ENCODE measurements around the gene SVIL. TPM values are rescaled to one million over a fixed set of nuclear protein-coding genes. Genes with fewer than 3 reads are reported as not detected.
A peak's percentile ranks its signal among the peaks of the same experiment; 100 is the strongest.
"Not testable (repeated sequence)": the region's sequence is repeated elsewhere in the genome, so short reads cannot be mapped to it uniquely, and the experiment has no call there.

Gene SVIL
- total RNA-seq, 1 experiment from 2014 or later, result 147 TPM

DNA sequence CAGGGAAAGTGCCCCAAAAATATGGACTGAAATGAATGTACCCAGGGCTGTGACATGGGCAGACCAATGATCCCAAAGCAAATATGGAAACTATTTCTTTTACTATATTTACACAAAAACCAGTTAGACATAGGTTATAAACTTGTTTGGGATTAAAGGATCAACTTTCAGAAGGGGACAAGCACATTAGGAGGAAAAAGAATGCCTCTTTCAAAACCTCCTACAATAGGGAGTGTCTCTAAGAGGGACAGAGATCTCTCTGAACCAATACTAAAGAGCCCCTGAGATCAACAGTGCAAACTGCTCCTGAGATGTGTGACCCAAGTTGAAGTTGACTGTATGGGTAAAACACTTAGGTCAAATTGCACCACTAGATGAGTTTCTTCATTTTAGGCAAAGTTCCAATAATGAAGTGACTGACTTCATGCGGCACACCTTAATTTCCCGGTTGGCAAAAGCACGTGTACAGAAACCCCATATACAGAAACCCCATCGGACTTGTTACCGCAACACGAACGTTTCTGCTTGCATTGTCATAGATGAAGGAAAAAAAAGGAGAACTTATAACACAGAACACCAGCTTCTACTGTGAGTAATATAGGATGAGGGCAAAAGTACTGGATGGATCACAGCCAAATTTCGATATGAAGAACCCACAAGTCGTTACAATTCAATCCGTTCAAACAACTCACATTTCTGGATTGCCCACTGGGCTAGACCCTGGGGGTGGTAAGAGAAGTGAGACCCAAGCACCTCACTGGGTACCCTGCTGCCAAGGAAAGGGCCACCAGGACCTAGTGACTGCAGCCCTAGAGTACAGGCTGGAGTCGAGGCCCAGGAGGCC is 4.3 kb downstream of the SVIL start:
- intact Hi-C loops (cut with micrococcal nuclease; ENCODE audit: unreplicated experiment), result loop anchor here (1.0 to 5.0 kb wide), 2 partner anchors 40 to 102 kb away; no protein-coding TSS in a partner anchor
- Mint-ChIP-seq H3K9me3 (ENCODE audit: low read depth, unreplicated experiment) (peaks cover 2% of the 10 kb centered on the region), H3K27ac (ENCODE audit: unreplicated experiment) (peak overlapping the region; percentile 98), H3K4me3 (ENCODE audit: low read depth, unreplicated experiment) (peak overlapping the region; percentile 64), H3K36me3 (ENCODE audit: insufficient read depth, unreplicated experiment) (peaks cover 42% of the 10 kb centered on the region), H3K27me3 (ENCODE audit: unreplicated experiment) (no peaks in the 10 kb centered on the region), H3K4me1 (ENCODE audit: low read depth, unreplicated experiment) (peaks cover 91% of the 10 kb centered on the region)
- BruUV-seq (replicated peaks), result TSS peak; percentile 94
- peak; percentile 52 for DNase-seq
- TF ChIP-seq, protein P1, sequence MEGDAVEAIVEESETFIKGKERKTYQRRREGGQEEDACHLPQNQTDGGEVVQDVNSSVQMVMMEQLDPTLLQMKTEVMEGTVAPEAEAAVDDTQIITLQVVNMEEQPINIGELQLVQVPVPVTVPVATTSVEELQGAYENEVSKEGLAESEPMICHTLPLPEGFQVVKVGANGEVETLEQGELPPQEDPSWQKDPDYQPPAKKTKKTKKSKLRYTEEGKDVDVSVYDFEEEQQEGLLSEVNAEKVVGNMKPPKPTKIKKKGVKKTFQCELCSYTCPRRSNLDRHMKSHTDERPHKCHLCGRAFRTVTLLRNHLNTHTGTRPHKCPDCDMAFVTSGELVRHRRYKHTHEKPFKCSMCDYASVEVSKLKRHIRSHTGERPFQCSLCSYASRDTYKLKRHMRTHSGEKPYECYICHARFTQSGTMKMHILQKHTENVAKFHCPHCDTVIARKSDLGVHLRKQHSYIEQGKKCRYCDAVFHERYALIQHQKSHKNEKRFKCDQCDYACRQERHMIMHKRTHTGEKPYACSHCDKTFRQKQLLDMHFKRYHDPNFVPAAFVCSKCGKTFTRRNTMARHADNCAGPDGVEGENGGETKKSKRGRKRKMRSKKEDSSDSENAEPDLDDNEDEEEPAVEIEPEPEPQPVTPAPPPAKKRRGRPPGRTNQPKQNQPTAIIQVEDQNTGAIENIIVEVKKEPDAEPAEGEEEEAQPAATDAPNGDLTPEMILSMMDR (IDR thresholded peaks at IDR 0.05; ENCODE audit: unreplicated experiment), result no peak
- CTCF ChIA-PET, result interaction anchor here (1.0 kb wide), 1 partner anchor 11 kb away, joined by 3 read pairs; no protein-coding TSS in a partner anchor

DNA sequence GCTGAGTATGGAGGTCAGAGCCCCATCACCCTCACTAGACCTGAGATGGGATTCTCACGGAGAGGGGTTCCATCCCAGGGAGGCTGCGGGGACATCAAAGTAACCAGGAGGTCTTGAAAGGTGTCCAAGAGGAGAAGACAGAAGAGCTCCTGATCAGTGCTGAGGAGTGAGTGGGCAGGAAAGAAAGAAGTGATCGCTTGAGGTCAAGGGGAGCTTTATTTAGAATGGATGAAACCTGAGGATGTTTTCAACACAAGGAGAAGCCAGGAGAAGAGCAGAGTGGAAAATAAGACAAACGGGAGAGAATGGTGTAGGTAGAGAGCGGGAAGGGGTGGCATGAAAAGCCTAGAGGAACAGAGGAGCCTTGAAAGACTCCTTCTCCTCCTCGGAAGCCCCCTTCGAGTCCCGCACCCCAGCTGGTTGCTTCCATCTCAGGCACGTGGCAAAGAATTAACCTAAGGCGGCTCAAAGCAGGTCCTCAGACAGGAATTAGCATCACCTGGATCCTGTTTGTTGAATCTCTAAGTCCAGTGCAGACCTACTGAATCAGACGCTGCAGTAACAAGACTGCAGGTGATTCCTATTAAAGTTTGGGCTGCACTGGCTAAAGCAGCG is 5.8 kb downstream of the SVIL start:
- H3K4me3 Mint-ChIP-seq (ENCODE audit: low read depth, unreplicated experiment), result peak overlapping the region; percentile 6
- no TSS peak for BruUV-seq (replicated peaks)
- no peak for DNase-seq
- H3K9me3 Mint-ChIP-seq (ENCODE audit: low read depth, unreplicated experiment), result peaks cover 2% of the 10 kb centered on the region
- peak overlapping the region; percentile 67 for H3K27ac Mint-ChIP-seq (ENCODE audit: unreplicated experiment)
- no peaks in the 10 kb centered on the region for H3K27me3 Mint-ChIP-seq (ENCODE audit: unreplicated experiment)
- peaks cover 77% of the 10 kb centered on the region for H3K4me1 Mint-ChIP-seq (ENCODE audit: low read depth, unreplicated experiment)
- peaks cover 45% of the 10 kb centered on the region for H3K36me3 Mint-ChIP-seq (ENCODE audit: insufficient read depth, unreplicated experiment)
- CTCF ChIA-PET, result interaction anchor here (2.6 kb wide), 1 partner anchor 10 kb away, joined by 11 read pairs; no protein-coding TSS in a partner anchor
- TF ChIP-seq, protein P1 (IDR thresholded peaks at IDR 0.05; ENCODE audit: unreplicated experiment), result no peak
- intact Hi-C loops (cut with micrococcal nuclease; ENCODE audit: unreplicated experiment), result no loop called here

DNA sequence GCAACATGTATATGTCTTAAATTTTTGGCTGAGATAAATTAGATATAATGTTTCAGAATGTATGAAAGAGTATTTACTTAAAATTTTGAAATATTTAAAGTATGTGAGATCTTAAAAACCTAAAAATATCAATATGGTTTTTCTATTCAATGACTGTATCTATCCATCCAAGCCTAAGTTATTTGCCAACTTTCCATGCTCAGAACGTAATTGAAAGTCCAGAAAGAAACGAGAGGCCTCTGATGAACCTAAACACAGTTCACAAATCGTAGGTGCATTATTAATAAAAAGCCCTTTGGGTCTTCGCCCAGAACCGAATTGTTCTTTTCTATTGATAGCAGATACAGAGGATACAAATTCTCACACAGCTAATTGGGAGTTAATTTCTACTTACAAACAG is 6.5 kb downstream of the SVIL start:
- H3K27me3 Mint-ChIP-seq (ENCODE audit: unreplicated experiment), result no peaks in the 10 kb centered on the region
- peaks cover 47% of the 10 kb centered on the region for H3K36me3 Mint-ChIP-seq (ENCODE audit: insufficient read depth, unreplicated experiment)
- intact Hi-C loops (cut with micrococcal nuclease; ENCODE audit: unreplicated experiment), result no loop called here
- BruUV-seq (replicated peaks), result no TSS peak
- CTCF ChIA-PET, result interaction anchor here (0.5 to 2.6 kb wide), 2 partner anchors 9 to 144 kb away, joined by 3 to 11 read pairs; no protein-coding TSS in a partner anchor
- H3K27ac Mint-ChIP-seq (ENCODE audit: unreplicated experiment), result peak overlapping the region; percentile 67
- peaks cover 75% of the 10 kb centered on the region for H3K4me1 Mint-ChIP-seq (ENCODE audit: low read depth, unreplicated experiment)
- TF ChIP-seq, protein P1 (IDR thresholded peaks at IDR 0.05; ENCODE audit: unreplicated experiment), result no peak
- DNase-seq, result no peak
- H3K4me3 Mint-ChIP-seq (ENCODE audit: low read depth, unreplicated experiment), result peak overlapping the region; percentile 6
- H3K9me3 Mint-ChIP-seq (ENCODE audit: low read depth, unreplicated experiment), result peaks cover 2% of the 10 kb centered on the region

- BruUV-seq (replicated peaks), result no TSS peak
- CTCF ChIA-PET, result interaction anchor here (0.5 to 2.6 kb wide), 3 partner anchors 9 to 145 kb away, joined by 3 to 11 read pairs (median 3); no protein-coding TSS in a partner anchor
These were observed 7.3 kb downstream of the SVIL start for GRCh38 chr10:29627201-29628132.

DNA sequence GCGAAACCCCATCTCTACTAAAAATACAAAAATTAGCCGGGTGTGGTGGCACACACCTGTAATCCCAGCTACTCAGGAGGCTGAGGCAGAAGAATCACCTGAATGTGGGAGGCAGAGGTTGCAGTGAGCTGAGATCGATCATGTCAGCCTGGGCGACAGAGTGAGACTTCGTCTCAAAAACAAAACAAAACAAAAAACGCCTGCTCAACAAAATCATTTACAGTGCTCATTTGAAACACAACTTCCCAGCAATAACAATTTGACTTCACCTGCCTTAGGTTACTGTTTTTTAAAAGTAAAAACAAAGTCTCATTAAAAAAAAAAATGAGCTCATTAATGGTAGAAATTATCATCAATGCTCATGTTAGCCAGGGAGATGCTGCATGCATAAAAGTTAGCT is 10.4 kb downstream of the SVIL start:
- CTCF ChIA-PET; H3K27me3 Mint-ChIP-seq (ENCODE audit: unreplicated experiment); H3K4me3 Mint-ChIP-seq (ENCODE audit: low read depth, unreplicated experiment); H3K27ac Mint-ChIP-seq (ENCODE audit: unreplicated experiment); H3K9me3 Mint-ChIP-seq (ENCODE audit: low read depth, unreplicated experiment); intact Hi-C loops (cut with micrococcal nuclease; ENCODE audit: unreplicated experiment); DNase-seq; BruUV-seq (replicated peaks): not testable (repeated sequence)
- peaks cover 76% of the 10 kb centered on the region for H3K4me1 Mint-ChIP-seq (ENCODE audit: low read depth, unreplicated experiment)
- peaks cover 52% of the 10 kb centered on the region for H3K36me3 Mint-ChIP-seq (ENCODE audit: insufficient read depth, unreplicated experiment)

More at GRCh38 chr10:29627201-29628132, 7.3 kb downstream of the SVIL start:
- H3K27me3 Mint-ChIP-seq (ENCODE audit: unreplicated experiment), result no peaks in the 10 kb centered on the region
- TF ChIP-seq, protein P1 (IDR thresholded peaks at IDR 0.05; ENCODE audit: unreplicated experiment), result no peak
- peaks cover 75% of the 10 kb centered on the region for H3K4me1 Mint-ChIP-seq (ENCODE audit: low read depth, unreplicated experiment)
- peak overlapping the region; percentile 67 for H3K27ac Mint-ChIP-seq (ENCODE audit: unreplicated experiment)
- intact Hi-C loops (cut with micrococcal nuclease; ENCODE audit: unreplicated experiment), result no loop called here
- H3K9me3 Mint-ChIP-seq (ENCODE audit: low read depth, unreplicated experiment), result peaks cover 2% of the 10 kb centered on the region
- no peak overlapping the region for H3K4me3 Mint-ChIP-seq (ENCODE audit: low read depth, unreplicated experiment)
- peaks cover 52% of the 10 kb centered on the region for H3K36me3 Mint-ChIP-seq (ENCODE audit: insufficient read depth, unreplicated experiment)
- no peak for DNase-seq

All from Calu3 (cell line).